ENCODE measurements around the gene SAP30.

The SAP30 gene

GRCh38 chr4:173415092-173415491, 44.3 kb downstream of the SAP30 start:
- peak; percentile 65 for DNase-seq (ENCODE audit: low read depth)

- DNase-seq (ENCODE audit: low read depth): no peak
Measured at GRCh38 chr4:173415885-173416653, 45.3 kb downstream of the SAP30 start.

GRCh38 chr4:173417833-173418232, 47.1 kb downstream of the SAP30 start:
- DNase-seq (ENCODE audit: low read depth): no peak

GRCh38 chr4:173418639-173419038, 47.9 kb downstream of the SAP30 start:
- DNase-seq (ENCODE audit: low read depth): no peak

GRCh38 chr4:173420324-173420752, 49.6 kb downstream of the SAP30 start:
- DNase-seq (ENCODE audit: low read depth): peak; percentile 33

GRCh38 chr4:173420801-173421200, 50.0 kb downstream of the SAP30 start:
- no peak for DNase-seq (ENCODE audit: low read depth)

- peak; percentile 63 for DNase-seq (ENCODE audit: low read depth)
Measured at GRCh38 chr4:173424899-173425805, 54.4 kb downstream of the SAP30 start.

- DNase-seq (ENCODE audit: low read depth): no peak
Measured at GRCh38 chr4:173426064-173426463, 55.3 kb downstream of the SAP30 start.
